Chondrocyte (in vitro differentiated cells): Measurements from ENCODE around the gene DNAH6. TPM values are rescaled to one million over a fixed set of nuclear protein-coding genes. Genes with fewer than 3 reads are reported as not detected.

ENCODE experiments used
- DNase-seq: peaks from one replicate; pipeline ENCODE4 v3.0.0; 2021; ENCODE audit warnings: mixed read lengths, low spot score
- H3K27ac Mint-ChIP-seq: one replicate; pipeline ENCODE4 v1.8.0; 2021; ENCODE audit warnings: mild to moderate bottlenecking, moderate library complexity, mixed read lengths; ENCODE audit not compliant: unreplicated experiment
- H3K27me3 Mint-ChIP-seq: 2 replicates; pipeline ENCODE4 v1.8.0; 2021; ENCODE audit warnings: low read depth, mixed read lengths
- H3K36me3 Mint-ChIP-seq: 2 replicates; pipeline ENCODE4 v1.8.0; 2021; ENCODE audit warnings: low read depth, mixed read lengths
- H3K4me1 Mint-ChIP-seq: 2 replicates; pipeline ENCODE4 v1.8.0; 2021; ENCODE audit warnings: low read depth, mild to moderate bottlenecking, mixed read lengths
- H3K4me3 Mint-ChIP-seq: one replicate; pipeline ENCODE4 v1.8.0; 2021; ENCODE audit warnings: mild to moderate bottlenecking, moderate library complexity, mixed read lengths; ENCODE audit not compliant: unreplicated experiment
- H3K9me3 Mint-ChIP-seq: 2 replicates; pipeline ENCODE4 v1.8.0; 2021; ENCODE audit warnings: low read depth, mixed read lengths
- total RNA-seq: library from RNA; stranded (reverse); gene quantifications from 3 replicates; pipeline ENCODE4 v1.2.1, GENCODE V29; 2021
- TF ChIP-seq, protein P1 (sequence below): fragments of 200-600 bp; sonication (generic); IDR thresholded peaks from 2 replicates; pipeline ENCODE4 v1.5.0; 2021; ENCODE audit warnings: antibody characterized with exemption, mild to moderate bottlenecking, moderate library complexity

The DNAH6 gene
- total RNA-seq, 1 donor from 2014 or later = not detected

GRCh38 chr2:84727315-84727714, 211.0 kb downstream of the DNAH6 start:
- Mint-ChIP-seq H3K27ac (no peak overlapping the region), H3K4me1 (no peaks in the 10 kb centered on the region)

GRCh38 chr2:84729224-84729623, 212.9 kb downstream of the DNAH6 start:
- peaks cover 16% of the 10 kb centered on the region for H3K27me3 Mint-ChIP-seq
- no peak for DNase-seq
- H3K4me3 Mint-ChIP-seq = no peak overlapping the region
- H3K36me3 Mint-ChIP-seq = no peaks in the 10 kb centered on the region
- H3K9me3 Mint-ChIP-seq = peaks cover 3% of the 10 kb centered on the region
- TF ChIP-seq, protein P1, sequence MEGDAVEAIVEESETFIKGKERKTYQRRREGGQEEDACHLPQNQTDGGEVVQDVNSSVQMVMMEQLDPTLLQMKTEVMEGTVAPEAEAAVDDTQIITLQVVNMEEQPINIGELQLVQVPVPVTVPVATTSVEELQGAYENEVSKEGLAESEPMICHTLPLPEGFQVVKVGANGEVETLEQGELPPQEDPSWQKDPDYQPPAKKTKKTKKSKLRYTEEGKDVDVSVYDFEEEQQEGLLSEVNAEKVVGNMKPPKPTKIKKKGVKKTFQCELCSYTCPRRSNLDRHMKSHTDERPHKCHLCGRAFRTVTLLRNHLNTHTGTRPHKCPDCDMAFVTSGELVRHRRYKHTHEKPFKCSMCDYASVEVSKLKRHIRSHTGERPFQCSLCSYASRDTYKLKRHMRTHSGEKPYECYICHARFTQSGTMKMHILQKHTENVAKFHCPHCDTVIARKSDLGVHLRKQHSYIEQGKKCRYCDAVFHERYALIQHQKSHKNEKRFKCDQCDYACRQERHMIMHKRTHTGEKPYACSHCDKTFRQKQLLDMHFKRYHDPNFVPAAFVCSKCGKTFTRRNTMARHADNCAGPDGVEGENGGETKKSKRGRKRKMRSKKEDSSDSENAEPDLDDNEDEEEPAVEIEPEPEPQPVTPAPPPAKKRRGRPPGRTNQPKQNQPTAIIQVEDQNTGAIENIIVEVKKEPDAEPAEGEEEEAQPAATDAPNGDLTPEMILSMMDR = no peak
- no peaks in the 10 kb centered on the region for H3K4me1 Mint-ChIP-seq
- no peak overlapping the region for H3K27ac Mint-ChIP-seq

More at GRCh38 chr2:84727315-84727714, 211.0 kb downstream of the DNAH6 start:
- no peaks in the 10 kb centered on the region for H3K36me3 Mint-ChIP-seq
- peaks cover 22% of the 10 kb centered on the region for H3K27me3 Mint-ChIP-seq
- DNase-seq = no peak
- peaks cover 3% of the 10 kb centered on the region for H3K9me3 Mint-ChIP-seq
- H3K4me3 Mint-ChIP-seq = no peak overlapping the region
- TF ChIP-seq, protein P1 = no peak

DNA sequence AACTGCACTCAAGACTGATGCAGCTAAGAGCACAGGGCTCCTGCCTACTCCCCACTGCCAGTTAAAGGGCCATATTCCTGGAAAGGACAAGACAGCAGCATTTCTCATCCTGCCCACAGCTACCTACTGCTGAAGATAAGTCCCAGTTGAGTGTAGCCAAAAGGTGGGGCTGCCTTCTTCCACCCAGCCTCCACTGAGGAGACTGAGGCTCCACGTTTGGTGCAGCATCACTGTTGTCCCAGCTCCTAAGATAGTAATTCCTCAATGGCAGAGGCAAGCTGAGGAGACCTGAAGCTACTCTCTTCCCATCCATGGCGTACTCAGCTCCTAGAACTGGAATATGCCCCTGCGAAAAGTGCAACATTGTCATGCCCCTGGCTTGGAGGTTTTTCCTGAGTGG, 214.9 kb downstream of the DNAH6 start:
- TF ChIP-seq, protein P1 = no peak
- Mint-ChIP-seq H3K4me1 (no peaks in the 10 kb centered on the region), H3K9me3 (peaks cover 7% of the 10 kb centered on the region), H3K4me3 (no peak overlapping the region), H3K36me3 (no peaks in the 10 kb centered on the region), H3K27ac (no peak overlapping the region), H3K27me3 (peaks cover 16% of the 10 kb centered on the region)
- DNase-seq = no peak

DNA sequence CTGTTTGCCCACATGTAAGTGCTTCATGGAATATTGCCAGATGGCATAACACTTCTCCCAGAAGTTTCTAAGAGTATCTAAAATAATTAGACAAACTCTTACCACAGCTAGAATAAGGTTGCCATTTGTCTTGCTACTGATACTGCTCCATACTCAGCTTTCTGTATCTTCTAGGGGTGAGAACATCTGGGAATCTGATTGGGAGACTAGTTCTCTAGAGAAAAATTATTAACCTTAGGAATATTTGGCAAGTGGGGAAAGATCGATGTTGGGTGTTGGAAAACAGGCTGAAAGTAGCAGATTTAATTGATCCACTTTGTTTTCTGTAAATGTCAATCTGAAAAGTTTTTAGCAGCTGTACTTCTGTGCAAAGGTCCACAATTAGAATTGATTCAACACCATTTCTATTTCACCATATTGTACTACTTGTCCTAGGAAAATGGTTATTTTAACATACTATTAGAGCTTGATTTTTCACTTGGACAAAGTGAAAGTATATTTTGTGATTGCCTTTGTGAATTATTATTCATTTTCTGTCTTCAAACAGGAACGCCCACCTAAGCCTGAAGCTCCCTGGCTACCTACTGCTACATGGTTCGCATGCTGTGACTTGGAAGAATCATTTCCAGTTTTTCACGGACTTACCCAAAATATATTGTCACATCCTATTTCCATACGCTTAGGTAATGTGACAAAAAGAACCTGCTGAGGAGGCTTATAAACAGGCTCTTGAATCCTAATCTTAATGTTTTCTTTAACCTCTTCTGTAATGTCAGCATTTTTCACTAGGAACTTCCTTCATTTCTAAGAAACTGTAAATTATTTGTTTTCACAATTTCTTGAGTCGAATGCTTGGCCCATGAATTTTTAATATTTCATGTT, 216.8 kb downstream of the DNAH6 start:
- H3K9me3 Mint-ChIP-seq = peaks cover 18% of the 10 kb centered on the region
- H3K27me3 Mint-ChIP-seq = peaks cover 30% of the 10 kb centered on the region
- no peak overlapping the region for H3K4me3 Mint-ChIP-seq
- DNase-seq = no peak
- no peak overlapping the region for H3K27ac Mint-ChIP-seq
- TF ChIP-seq, protein P1 = no peak
- no peaks in the 10 kb centered on the region for H3K4me1 Mint-ChIP-seq
- no peaks in the 10 kb centered on the region for H3K36me3 Mint-ChIP-seq

GRCh38 chr2:84735389-84735788, 219.1 kb downstream of the DNAH6 start:
- TF ChIP-seq, protein P1 = no peak
- no peak overlapping the region for H3K4me3 Mint-ChIP-seq
- H3K27me3 Mint-ChIP-seq = peaks cover 36% of the 10 kb centered on the region
- no peak for DNase-seq
- H3K9me3 Mint-ChIP-seq = peaks cover 20% of the 10 kb centered on the region
- H3K4me1 Mint-ChIP-seq = no peaks in the 10 kb centered on the region
- H3K27ac Mint-ChIP-seq = no peak overlapping the region
- no peaks in the 10 kb centered on the region for H3K36me3 Mint-ChIP-seq
